A204.1 (cell line): Measurements from ENCODE around the gene LTBR.

Source experiments
- FAIRE-seq: peaks from 2 replicates; lab custom pipeline; 2012; peaks lifted over from hg19 to GRCh38; lab: Jason Lieb, UNC

The LTBR gene

GRCh38 chr12:6384499-6385436 lies 806 bp downstream of the LTBR start:
- no peak for FAIRE-seq

- no peak for FAIRE-seq
These were observed 2.1 kb downstream of the LTBR start for GRCh38 chr12:6386038-6386437.

GRCh38 chr12:6386491-6386890 lies 2.5 kb downstream of the LTBR start:
- FAIRE-seq = no peak

GRCh38 chr12:6387541-6387940 lies 3.6 kb downstream of the LTBR start:
- no peak for FAIRE-seq

- no peak for FAIRE-seq
These were observed 6.3 kb downstream of the LTBR start for GRCh38 chr12:6390084-6390799.

GRCh38 chr12:6391013-6391412 lies 7.1 kb downstream of the LTBR start:
- FAIRE-seq = no peak

GRCh38 chr12:6392504-6392903 lies 8.5 kb downstream of the LTBR start:
- FAIRE-seq = no peak

GRCh38 chr12:6393109-6393508 lies 9.1 kb downstream of the LTBR start:
- no peak for FAIRE-seq

- no peak for FAIRE-seq
These were observed 10.4 kb downstream of the LTBR start for GRCh38 chr12:6394398-6394797.

- FAIRE-seq = no peak
These were observed 12.1 kb downstream of the LTBR start for GRCh38 chr12:6396031-6396430.

GRCh38 chr12:6399884-6400644 lies 16.1 kb downstream of the LTBR start:
- FAIRE-seq = no peak

- FAIRE-seq = no peak
These were observed 20.4 kb downstream of the LTBR start for GRCh38 chr12:6404390-6404789.

- FAIRE-seq = no peak
These were observed 22.0 kb downstream of the LTBR start for GRCh38 chr12:6405963-6406362.

- FAIRE-seq = no peak
These were observed 23.4 kb downstream of the LTBR start for GRCh38 chr12:6407236-6407954.

GRCh38 chr12:6416596-6416995 lies 32.6 kb downstream of the LTBR start:
- FAIRE-seq = no peak

- no peak for FAIRE-seq
These were observed 34.8 kb downstream of the LTBR start for GRCh38 chr12:6418796-6419195.

GRCh38 chr12:6420364-6420763 lies 36.4 kb downstream of the LTBR start:
- FAIRE-seq = no peak

GRCh38 chr12:6423267-6424007 lies 39.5 kb downstream of the LTBR start:
- peak; percentile 49 for FAIRE-seq

- FAIRE-seq = no peak
These were observed 40.0 kb downstream of the LTBR start for GRCh38 chr12:6424008-6424347.

GRCh38 chr12:6424866-6425265 lies 40.9 kb downstream of the LTBR start:
- FAIRE-seq = no peak
